ENCODE results near the gene RASA2. TPM values are rescaled to one million over a fixed set of nuclear protein-coding genes. Genes with fewer than 3 reads are reported as not detected.

RASA2 gene
- total and polyA plus RNA-seq, 2 of the 8 experiments (the other 6 are each of a cell fraction or from before 2014, with no cell fraction given) = 3.5 to 15.9 TPM

- no peak overlapping the region for H2BK12ac ChIP-seq (ENCODE audit: low read depth, low read length)
- WGBS, 2 experiments (ENCODE audit: extremely low coverage in 1 of 2, insufficient coverage in 1 of 2, insufficient read length in 1 of 2, insufficient replicate concordance in 2 of 2, low coverage in 1 of 2, low lambda C conversion rate in 2 of 2, missing lambda C conversion rate in 1 of 2) = 88% methylated on average over 3 of the region's 3 CpGs; no CpG with 5 or more reads in 1 of the 2 experiments
- H3K27me3 ChIP-seq (replicated peaks in 1 of 4; ENCODE audit: control insufficient read depth in 3 of 4, extremely low read depth in 1 of 4, insufficient read depth in 3 of 4, low read length in 3 of 4) = no peaks in the 10 kb centered on the region
- no peak overlapping the region for H3K23ac ChIP-seq (ENCODE audit: insufficient read length)
- no peaks in the 10 kb centered on the region for H3K36me3 ChIP-seq (ENCODE audit: control insufficient read depth in 2 of 4, insufficient read depth in 4 of 4, low read length in 3 of 4)
- H3K79me1 ChIP-seq (ENCODE audit: low read depth, low read length) = peaks cover 2% of the 10 kb centered on the region; the same call in 1 of the 2 replicates
- CTCF ChIA-PET (ENCODE audit: partially characterized antibody) = no interaction called here
- no peak overlapping the region for H2AFZ ChIP-seq (ENCODE audit: low read length)
- FAIRE-seq (no peak), DNase-seq (ENCODE audit: low read depth in 1 of 2, low spot score in 2 of 2) (no peak)
- H3K79me2 ChIP-seq (ENCODE audit: control insufficient read depth in 1 of 2, insufficient read depth in 2 of 2, low read length in 2 of 2) = peaks cover 0 to 63% of the 10 kb centered on the region in 2 experiments; a peak in 2 of 4 replicates
- H3K23me2 ChIP-seq (ENCODE audit: low read depth, low read length) = no peaks in the 10 kb centered on the region; the same call in 1 of the 2 replicates
- no peaks in the 10 kb centered on the region for H3K9me3 ChIP-seq (ENCODE audit: insufficient read depth in 2 of 2, low read depth in 1 of 2, low read length in 1 of 2)
- H2BK5ac ChIP-seq (ENCODE audit: low read depth, low read length) = no peak overlapping the region
- no peak overlapping the region for H2AK5ac ChIP-seq (ENCODE audit: low read depth, low read length)
- 0 out of 7 replicates have a peak, but pooled peaks cover 0 to 3% (median 0%) of the 10 kb centered on the region in 4 experiments for H3K4me1 ChIP-seq (replicated peaks in 1 of 4; ENCODE audit: control insufficient read depth in 3 of 4, insufficient read depth in 4 of 4, low read length in 3 of 4)
- no peak overlapping the region for H3K4ac ChIP-seq (replicated peaks; ENCODE audit: insufficient read length, low read depth, low read length)
- peaks cover 0 to 8% of the 10 kb centered on the region in 2 experiments for H4K20me1 ChIP-seq (replicated peaks in 1 of 2; ENCODE audit: control insufficient read depth in 1 of 2, insufficient read depth in 2 of 2, low read length in 2 of 2)
- H3K27ac ChIP-seq (ENCODE audit: low read depth, low read length) = no peak overlapping the region
- TF ChIP-seq CBX5 (IDR thresholded peaks at IDR 0.05; ENCODE audit: low read depth, low read length) = no peak
- no peak for TF ChIP-seq KDM5A (IDR thresholded peaks at IDR 0.05; ENCODE audit: low read length)
- no peak for TF ChIP-seq SP1 (IDR thresholded peaks at IDR 0.05; ENCODE audit: low read depth, low read length)
- TF ChIP-seq POU5F1 (IDR thresholded peaks at IDR 0.05; ENCODE audit: low read depth, low read length) = no peak
- TF ChIP-seq TAF7 (optimal IDR thresholded peaks at IDR 0.05; ENCODE audit: borderline replicate concordance, low read depth, low read length) = no peak
- TF ChIP-seq NANOG (IDR thresholded peaks at IDR 0.05; ENCODE audit: insufficient read depth, low read depth, low read length, poor library complexity, severe bottlenecking) = no peak
- no peak for TF ChIP-seq CEBPB (IDR thresholded peaks at IDR 0.05; ENCODE audit: low read depth, low read length)
- no peak for TF ChIP-seq CTBP2 (IDR thresholded peaks at IDR 0.05; ENCODE audit: borderline replicate concordance, insufficient read depth, insufficient read length, low read length)
- TF ChIP-seq, protein P1, sequence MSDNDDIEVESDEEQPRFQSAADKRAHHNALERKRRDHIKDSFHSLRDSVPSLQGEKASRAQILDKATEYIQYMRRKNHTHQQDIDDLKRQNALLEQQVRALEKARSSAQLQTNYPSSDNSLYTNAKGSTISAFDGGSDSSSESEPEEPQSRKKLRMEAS (IDR thresholded peaks at IDR 0.05) = no peak
- TF ChIP-seq SRF (IDR thresholded peaks at IDR 0.05; ENCODE audit: low read depth, low read length) = no peak
- no peak for TF ChIP-seq TEAD4 (IDR thresholded peaks at IDR 0.05; ENCODE audit: low read depth, low read length)
- no peak overlapping the region for H3K4me3 ChIP-seq (ENCODE audit: extremely low read depth in 1 of 4, insufficient read depth in 2 of 4, low read depth in 3 of 4, low read length in 4 of 4)
- H3K14ac ChIP-seq (ENCODE audit: insufficient read length) = no peak overlapping the region
- H3K18ac ChIP-seq (ENCODE audit: extremely low read depth, low read length) = no peak overlapping the region
- H4K8ac ChIP-seq (ENCODE audit: extremely low read depth, insufficient read depth, low read length) = no peak overlapping the region
- POLR2A ChIA-PET (ENCODE audit: partially characterized antibody) = no interaction called here
- H3K9ac ChIP-seq (replicated peaks in 1 of 4; ENCODE audit: extremely low read depth in 1 of 4, low read depth in 3 of 4, low read length in 3 of 4) = no peak overlapping the region
- H3K4me2 ChIP-seq (ENCODE audit: insufficient read depth in 1 of 2, low read depth in 2 of 2, low read length in 2 of 2) = no peak overlapping the region
- H3K56ac ChIP-seq (replicated peaks; ENCODE audit: insufficient read length, low read depth, low read length) = no peak overlapping the region
- H4K5ac ChIP-seq (ENCODE audit: insufficient read length, low read depth, low read length) = no peak overlapping the region
- H2BK20ac ChIP-seq (ENCODE audit: low read length) = no peak overlapping the region
- H2BK120ac ChIP-seq (replicated peaks; ENCODE audit: low read depth, low read length) = no peak overlapping the region
- H4K91ac ChIP-seq (replicated peaks; ENCODE audit: insufficient read length, low read length) = no peak overlapping the region
- H2BK15ac ChIP-seq (ENCODE audit: low read length) = no peak overlapping the region
Measured at GRCh38 chr3:141506071-141506470, 19.2 kb downstream of the RASA2 start.

Data from H1 (cell line).